Mesodermal cell (in vitro differentiated cells): ENCODE measurements around the gene FOXL1.
"Not testable (repeated sequence)": the region's sequence is repeated elsewhere in the genome, so short reads cannot be mapped to it uniquely, and the experiment has no call there.

Source experiments
- H3K27ac ChIP-seq: 2 replicates; pipeline ENCODE4 v1.7.0; 2013; ENCODE audit warnings: mild to moderate bottlenecking, low read depth, low read length, moderate library complexity; ENCODE audit not compliant: severe bottlenecking
- H3K36me3 ChIP-seq: 2 replicates; pipeline ENCODE4 v1.7.1; 2013; ENCODE audit warnings: mild to moderate bottlenecking, low read length, moderate library complexity; ENCODE audit not compliant: control insufficient read depth, insufficient read depth
- H3K4me1 ChIP-seq: one replicate; pipeline ENCODE4 v1.7.1; 2013; ENCODE audit warnings: mild to moderate bottlenecking, low read length; ENCODE audit not compliant: insufficient read depth, control insufficient read depth, poor library complexity, severe bottlenecking
- H3K4me3 ChIP-seq: 2 replicates; pipeline ENCODE4 v1.7.0; 2013; ENCODE audit warnings: low read length, control low read depth, mild to moderate bottlenecking; ENCODE audit not compliant: insufficient read depth, poor library complexity, severe bottlenecking; ENCODE audit errors: extremely low read depth
- H3K9me3 ChIP-seq: 2 replicates; pipeline ENCODE4 v1.7.1; 2013; ENCODE audit warnings: mild to moderate bottlenecking, low read length, moderate library complexity; ENCODE audit not compliant: control insufficient read depth
- WGBS, 2 experiments: methylation state at CpG; one replicate each; pipeline ENCODE4 v1.1.5; 2013; ENCODE audit warnings: missing lambda C conversion rate in 2 of 2; ENCODE audit not compliant: insufficient coverage in 2 of 2; 5-methylcytosine and 5-hydroxymethylcytosine counted together

The FOXL1 gene

GRCh38 chr16:86585821-86586611 is 7.7 kb downstream of the FOXL1 start:
- no peaks in the 10 kb centered on the region for H3K36me3 ChIP-seq
- no peak overlapping the region for H3K27ac ChIP-seq
- H3K4me1 ChIP-seq: peaks cover 6% of the 10 kb centered on the region
- no peaks in the 10 kb centered on the region for H3K9me3 ChIP-seq
- WGBS, 2 experiments: 76 to 80% methylated on average over 6 to 7 of the region's 10 CpGs
- H3K4me3 ChIP-seq: no peak overlapping the region

DNA sequence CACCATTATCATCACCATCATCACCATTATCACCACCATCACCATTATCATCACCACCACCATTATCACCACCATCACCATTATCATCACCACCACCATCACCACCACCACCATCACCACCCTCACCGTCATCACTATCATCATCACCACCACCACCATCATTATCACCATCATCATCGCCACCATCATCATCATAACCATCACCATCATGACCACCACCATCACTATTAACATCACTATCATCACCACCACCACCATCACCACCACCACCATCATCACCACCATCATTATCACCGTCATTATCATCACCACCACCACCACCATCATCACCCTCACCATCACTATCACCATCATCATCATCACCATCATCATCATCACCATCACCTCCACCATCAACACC is 9.1 kb downstream of the FOXL1 start:
- Histone ChIP-seq H3K4me3 (no peak overlapping the region), H3K27ac (no peak overlapping the region), H3K9me3 (no peaks in the 10 kb centered on the region), H3K4me1 (peaks cover 3% of the 10 kb centered on the region), H3K36me3 (no peaks in the 10 kb centered on the region)
- 90 to 92% methylated on average over 3 of the region's 3 CpGs for WGBS, 2 experiments

DNA sequence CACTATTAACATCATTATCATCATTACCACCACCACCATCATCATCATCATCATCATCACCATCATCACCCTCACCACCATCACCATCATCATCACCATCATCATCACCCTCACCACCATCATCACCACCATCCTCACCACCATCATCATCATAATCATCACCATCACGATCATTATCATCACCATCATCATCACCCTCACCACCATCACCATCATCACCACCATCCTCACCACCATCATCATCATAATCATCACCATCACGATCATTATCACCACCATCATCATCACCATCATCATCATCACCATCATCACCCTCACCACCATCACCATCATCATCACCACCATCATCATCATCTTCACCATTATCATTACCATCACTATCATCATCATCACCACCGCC is 9.6 kb downstream of the FOXL1 start:
- not testable (repeated sequence) for H3K4me1 ChIP-seq, H3K27ac ChIP-seq, H3K36me3 ChIP-seq, H3K9me3 ChIP-seq, H3K4me3 ChIP-seq
- 83 to 94% methylated on average over 3 of the region's 3 CpGs for WGBS, 2 experiments

- no peaks in the 10 kb centered on the region for H3K9me3 ChIP-seq
- H3K36me3 ChIP-seq: no peaks in the 10 kb centered on the region
- 85 to 95% methylated on average over 2 to 3 of the region's 4 CpGs for WGBS, 2 experiments
- no peak overlapping the region for H3K27ac ChIP-seq
- peaks cover 3% of the 10 kb centered on the region for H3K4me1 ChIP-seq
- no peak overlapping the region for H3K4me3 ChIP-seq
These were observed 12.3 kb downstream of the FOXL1 start for GRCh38 chr16:86590501-86591144.

GRCh38 chr16:86591270-86591669 is 12.9 kb downstream of the FOXL1 start:
- Histone ChIP-seq H3K4me1 (peaks cover 3% of the 10 kb centered on the region), H3K4me3 (no peak overlapping the region), H3K9me3 (no peaks in the 10 kb centered on the region), H3K36me3 (no peaks in the 10 kb centered on the region), H3K27ac (no peak overlapping the region)
- 87 to 97% methylated on average over 4 of the region's 4 CpGs for WGBS, 2 experiments

DNA sequence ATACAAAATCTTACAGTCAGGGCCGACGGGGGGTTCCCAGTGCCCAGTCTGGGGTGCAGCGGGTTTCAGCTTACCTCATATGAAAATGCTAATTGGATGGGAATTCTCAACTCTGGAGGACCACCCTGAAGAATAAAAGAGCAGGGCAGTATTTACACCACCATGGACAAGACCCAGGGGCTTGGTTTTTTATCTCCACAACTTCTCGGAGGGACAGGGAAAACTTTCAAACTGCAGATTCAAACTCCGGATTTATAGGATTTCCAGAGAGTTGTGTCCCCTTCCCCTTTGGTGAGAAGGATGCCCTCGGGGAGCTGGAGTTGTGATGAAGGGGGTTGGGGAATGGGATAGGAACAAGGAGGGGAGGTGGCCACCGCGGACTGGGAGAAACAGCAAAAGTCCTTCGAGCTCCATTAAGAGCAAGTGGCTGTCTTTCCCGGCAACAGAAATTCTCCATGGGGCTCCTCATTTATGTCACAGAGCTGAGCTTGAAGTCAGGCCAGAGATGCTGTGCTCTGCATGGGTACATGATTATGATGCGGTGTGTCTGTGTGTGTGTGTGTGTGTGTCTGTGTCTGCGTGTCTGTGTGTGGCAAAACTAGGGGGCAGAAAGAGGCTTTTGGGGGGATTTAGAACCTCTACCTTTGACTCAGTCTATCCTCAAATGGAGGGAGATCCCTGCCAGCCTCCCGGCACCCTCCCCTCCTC is 15.7 kb downstream of the FOXL1 start:
- H3K36me3 ChIP-seq: no peaks in the 10 kb centered on the region
- H3K4me3 ChIP-seq: no peak overlapping the region
- H3K4me1 ChIP-seq: peaks cover 3% of the 10 kb centered on the region
- H3K9me3 ChIP-seq: no peaks in the 10 kb centered on the region
- H3K27ac ChIP-seq: no peak overlapping the region
- WGBS, 2 experiments: 75 to 76% methylated on average over 8 to 10 of the region's 13 CpGs

DNA sequence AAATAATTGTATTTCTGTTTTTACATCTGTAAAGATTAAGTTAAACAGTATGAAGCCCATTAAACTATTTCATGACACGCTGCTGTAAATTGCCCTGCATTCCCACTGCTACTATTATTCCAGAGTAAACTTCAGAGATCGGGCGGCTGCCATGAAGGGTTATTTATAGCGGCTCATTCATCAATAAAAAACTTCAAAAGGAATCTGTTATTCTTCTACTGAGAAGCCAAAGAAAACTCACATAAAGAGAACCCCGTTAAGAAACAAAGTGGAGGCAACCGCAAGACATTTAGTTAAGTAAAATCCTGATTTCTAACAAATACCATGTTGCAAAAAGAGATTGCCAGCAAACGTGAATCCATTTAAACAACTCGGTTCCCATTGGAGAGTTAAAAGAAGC is 16.4 kb downstream of the FOXL1 start:
- H3K4me3 ChIP-seq: no peak overlapping the region
- H3K27ac ChIP-seq: no peak overlapping the region
- no peaks in the 10 kb centered on the region for H3K36me3 ChIP-seq
- H3K4me1 ChIP-seq: peaks cover 3% of the 10 kb centered on the region
- WGBS, 2 experiments: 74 to 93% methylated on average over 3 to 5 of the region's 8 CpGs
- no peaks in the 10 kb centered on the region for H3K9me3 ChIP-seq

DNA sequence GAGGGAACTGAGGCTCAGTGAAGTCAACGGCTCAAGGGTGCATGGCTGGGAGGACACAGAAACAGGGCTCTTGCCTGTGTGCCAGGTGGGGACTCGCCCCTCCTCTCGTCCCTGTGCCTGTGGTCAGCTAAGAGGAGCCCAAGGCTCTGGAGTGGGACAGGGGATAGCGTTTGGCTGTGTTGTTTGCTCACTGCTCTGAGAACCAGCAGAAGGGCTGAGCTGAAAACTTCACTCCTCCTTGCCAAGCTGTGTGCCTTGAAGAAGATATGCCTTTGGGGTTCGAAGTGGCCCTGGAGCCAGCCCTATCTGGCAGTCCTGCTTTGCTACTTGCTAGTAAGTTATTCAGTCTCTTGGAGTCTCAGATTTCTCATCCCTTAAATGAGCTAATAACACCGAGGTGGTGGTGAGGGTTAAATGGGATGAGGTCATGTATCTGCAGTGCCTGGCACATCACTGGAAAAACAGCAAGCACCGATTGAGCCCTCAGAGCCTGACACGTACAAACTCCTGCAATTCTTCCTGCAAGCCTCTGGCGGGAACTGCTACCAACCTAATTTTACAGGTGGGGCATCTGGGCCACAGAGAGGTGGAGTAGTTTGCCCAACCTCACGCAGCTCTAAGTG is 17.7 kb downstream of the FOXL1 start:
- Histone ChIP-seq H3K9me3 (no peaks in the 10 kb centered on the region), H3K4me1 (no peaks in the 10 kb centered on the region), H3K27ac (no peak overlapping the region), H3K36me3 (no peaks in the 10 kb centered on the region), H3K4me3 (no peak overlapping the region)
- 83 to 93% methylated on average over 9 to 10 of the region's 10 CpGs for WGBS, 2 experiments

GRCh38 chr16:86597126-86597879 is 19.0 kb downstream of the FOXL1 start:
- Histone ChIP-seq H3K36me3 (no peaks in the 10 kb centered on the region), H3K9me3 (no peaks in the 10 kb centered on the region), H3K4me3 (no peak overlapping the region), H3K27ac (no peak overlapping the region), H3K4me1 (no peaks in the 10 kb centered on the region)
- WGBS, 2 experiments: 95 to 96% methylated on average over 13 of the region's 18 CpGs
